ENCODE measurements around the gene ODF4.

- TF ChIP-seq CTCF (IDR thresholded peaks at IDR 0.05; ENCODE audit: insufficient read depth, low read length, poor library complexity, severe bottlenecking) (no peak), EZH2phosphoT487 (conservative IDR thresholded peaks at IDR 0.05; ENCODE audit: low read length) (no peak)
These were observed 29.0 kb upstream of the ODF4 start for GRCh38 chr17:8310601-8311123.
